HG03558 (cell line): ENCODE data around the gene NKAIN2.
"Not testable (repeated sequence)": the region's sequence is repeated elsewhere in the genome, so short reads cannot be mapped to it uniquely, and the experiment has no call there.

Experiments
- ATAC-seq: cut with Tn5 transposase; IDR thresholded peaks from one replicate; pipeline ENCODE4 v1.9.1; 2021; ENCODE audit warnings: moderate number of reproducible peaks; ENCODE audit not compliant: unreplicated experiment; ENCODE audit errors: extremely low read depth

NKAIN2 gene

GRCh38 chr6:123875784-123876183, 72.1 kb downstream of the NKAIN2 start:
- ATAC-seq = no peak

GRCh38 chr6:123879749-123880148, 76.1 kb downstream of the NKAIN2 start:
- ATAC-seq = no peak

- no peak for ATAC-seq
Observed at GRCh38 chr6:123888771-123889513, 85.3 kb downstream of the NKAIN2 start.

- no peak for ATAC-seq
Observed at GRCh38 chr6:123895346-123895745, 91.7 kb downstream of the NKAIN2 start.

GRCh38 chr6:123895806-123896205, 92.1 kb downstream of the NKAIN2 start:
- ATAC-seq = no peak

GRCh38 chr6:123896869-123897268, 93.2 kb downstream of the NKAIN2 start:
- ATAC-seq = no peak

- no peak for ATAC-seq
Observed at GRCh38 chr6:123897965-123898364, 94.3 kb downstream of the NKAIN2 start.

- no peak for ATAC-seq
Observed at GRCh38 chr6:123898665-123899064, 95.0 kb downstream of the NKAIN2 start.

- no peak for ATAC-seq
Observed at GRCh38 chr6:123899745-123900144, 96.1 kb downstream of the NKAIN2 start.

GRCh38 chr6:123901436-123901835, 97.8 kb downstream of the NKAIN2 start:
- ATAC-seq = no peak

GRCh38 chr6:123902738-123903313, 99.2 kb downstream of the NKAIN2 start:
- no peak for ATAC-seq

GRCh38 chr6:123904228-123904627, 100.6 kb downstream of the NKAIN2 start:
- no peak for ATAC-seq

- ATAC-seq = no peak
Observed at GRCh38 chr6:123908797-123909196, 105.1 kb downstream of the NKAIN2 start.

- ATAC-seq = no peak
Observed at GRCh38 chr6:123909989-123910388, 106.3 kb downstream of the NKAIN2 start.

- no peak for ATAC-seq
Observed at GRCh38 chr6:123913863-123914262, 110.2 kb downstream of the NKAIN2 start.

- ATAC-seq = not testable (repeated sequence)
Observed at GRCh38 chr6:123923379-123923778, 119.7 kb downstream of the NKAIN2 start.

GRCh38 chr6:123925350-123925749, 121.7 kb downstream of the NKAIN2 start:
- peak; percentile 93 for ATAC-seq

- ATAC-seq = no peak
Observed at GRCh38 chr6:123925842-123926399, 122.3 kb downstream of the NKAIN2 start.

- ATAC-seq = no peak
Observed at GRCh38 chr6:123928529-123928928, 124.9 kb downstream of the NKAIN2 start.

- ATAC-seq = no peak
Observed at GRCh38 chr6:123931928-123932327, 128.3 kb downstream of the NKAIN2 start.

- ATAC-seq = no peak
Observed at GRCh38 chr6:123940551-123940950, 136.9 kb downstream of the NKAIN2 start.

GRCh38 chr6:123941855-123942254, 138.2 kb downstream of the NKAIN2 start:
- ATAC-seq = no peak
